IgD-negative memory B cell (primary cell): ENCODE data around the gene SSTR3. TPM values are rescaled to one million over a fixed set of nuclear protein-coding genes. Genes with fewer than 3 reads are reported as not detected.

Experiments
- H3K27ac Mint-ChIP-seq, 3 donors: one replicate each; pipeline ENCODE4 v1.8.0; 2020 to 2022; ENCODE audit warnings: mild to moderate bottlenecking in 3 of 3, mixed read lengths in 3 of 3, moderate library complexity in 1 of 3
- H3K27me3 Mint-ChIP-seq: one replicate; pipeline ENCODE4 v1.8.0; 2021; ENCODE audit warnings: mixed read lengths
- H3K36me3 Mint-ChIP-seq: one replicate; pipeline ENCODE4 v1.8.0; 2020; ENCODE audit warnings: mild to moderate bottlenecking, mixed read lengths
- H3K4me1 Mint-ChIP-seq, 3 donors: one replicate each; pipeline ENCODE4 v1.8.0; 2020 to 2022; ENCODE audit warnings: mixed read lengths in 3 of 3, mild to moderate bottlenecking in 1 of 3
- H3K4me3 Mint-ChIP-seq, 4 donors: one replicate each; pipeline ENCODE4 v1.8.0; 2020 to 2022; ENCODE audit warnings: mild to moderate bottlenecking in 4 of 4, mixed read lengths in 4 of 4, moderate library complexity in 3 of 4
- H3K9me3 Mint-ChIP-seq, 3 donors: one replicate each; pipeline ENCODE4 v1.8.0; 2020 to 2021; ENCODE audit warnings: mixed read lengths in 3 of 3, mild to moderate bottlenecking in 1 of 3
- polyA plus RNA-seq: library from polyadenylated mRNA; unstranded; fragments of 300-500 nt; fragmentation: Illumina TruSeq; gene quantifications from one replicate; pipeline ENCODE4 v1.2.3, GENCODE V29; 2021

SSTR3 gene
- polyA plus RNA-seq, 1 donor from 2014 or later = 0.95 TPM

DNA sequence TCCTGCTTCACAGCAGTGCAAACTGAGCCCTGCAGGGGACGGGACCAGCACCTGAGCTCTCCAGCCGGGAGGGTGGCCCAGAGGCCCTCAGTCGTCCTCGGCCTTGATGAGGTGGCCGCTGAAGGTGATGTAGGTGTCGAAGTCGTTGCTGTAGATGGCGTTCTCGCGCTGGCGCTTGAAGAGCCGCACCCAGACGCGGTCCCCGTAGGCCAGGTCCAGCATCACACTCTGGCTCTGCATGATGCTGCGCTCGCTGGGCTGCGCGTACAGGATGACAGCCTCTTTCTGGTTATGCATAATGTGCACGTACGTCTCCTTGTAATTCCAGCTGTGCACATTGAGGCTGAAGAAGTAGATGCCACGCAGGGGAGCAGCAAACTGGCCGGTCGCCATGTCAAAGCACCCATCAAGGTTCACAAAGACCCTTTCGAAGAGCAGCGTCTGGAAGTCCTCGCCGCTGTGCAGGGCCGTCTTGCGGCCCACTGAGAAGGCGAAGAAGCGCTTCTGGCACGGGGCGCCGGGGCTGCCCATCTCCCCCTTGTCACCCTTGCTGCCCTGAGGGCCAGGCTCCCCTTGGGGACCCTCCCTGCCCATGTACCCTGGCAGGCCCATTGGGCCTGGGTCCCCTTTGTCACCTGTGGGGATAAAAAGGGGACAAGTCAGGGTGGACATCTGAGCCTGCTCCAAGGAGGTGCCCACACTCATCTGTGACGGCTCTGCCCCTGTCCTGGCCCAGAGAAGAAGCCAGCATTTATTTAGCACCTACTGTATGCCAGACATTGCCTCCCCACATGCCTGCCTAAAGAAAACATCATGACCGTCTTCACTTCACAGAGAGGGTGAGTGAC lies 30.0 kb downstream of the SSTR3 start:
- peaks cover 9 to 18% (median 10%) of the 10 kb centered on the region in 3 donors for H3K4me1 Mint-ChIP-seq
- H3K27ac Mint-ChIP-seq = no peak overlapping the region
- peaks cover 1% of the 10 kb centered on the region for H3K27me3 Mint-ChIP-seq

DNA sequence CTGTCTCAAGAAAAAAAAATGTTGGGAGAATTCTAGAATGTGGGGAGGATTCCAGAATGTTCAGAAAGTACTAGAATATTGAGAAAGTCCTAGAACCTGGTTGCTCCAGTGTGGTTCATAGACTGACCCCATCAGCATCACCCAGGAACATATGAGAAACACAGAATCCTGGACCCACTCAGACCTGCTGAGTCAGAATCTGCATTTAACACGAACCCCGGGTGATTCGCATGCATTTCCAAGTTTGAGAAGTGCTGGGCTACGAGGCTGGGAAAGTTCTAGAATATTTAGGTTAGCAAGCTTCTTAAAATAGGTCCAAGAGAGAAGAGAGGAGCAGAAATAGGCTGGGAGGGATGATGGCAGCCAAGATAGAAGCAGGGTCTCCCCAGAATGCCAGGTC lies 30.6 kb downstream of the SSTR3 start:
- peaks cover 10% of the 10 kb centered on the region for H3K36me3 Mint-ChIP-seq

More for the DNA sequence above, 30.0 kb downstream of the SSTR3 start:
- Mint-ChIP-seq H3K9me3 (peaks cover 0 to 1% (median 0%) of the 10 kb centered on the region in 3 donors), H3K36me3 (peaks cover 9% of the 10 kb centered on the region), H3K4me3 (no peak overlapping the region)

DNA sequence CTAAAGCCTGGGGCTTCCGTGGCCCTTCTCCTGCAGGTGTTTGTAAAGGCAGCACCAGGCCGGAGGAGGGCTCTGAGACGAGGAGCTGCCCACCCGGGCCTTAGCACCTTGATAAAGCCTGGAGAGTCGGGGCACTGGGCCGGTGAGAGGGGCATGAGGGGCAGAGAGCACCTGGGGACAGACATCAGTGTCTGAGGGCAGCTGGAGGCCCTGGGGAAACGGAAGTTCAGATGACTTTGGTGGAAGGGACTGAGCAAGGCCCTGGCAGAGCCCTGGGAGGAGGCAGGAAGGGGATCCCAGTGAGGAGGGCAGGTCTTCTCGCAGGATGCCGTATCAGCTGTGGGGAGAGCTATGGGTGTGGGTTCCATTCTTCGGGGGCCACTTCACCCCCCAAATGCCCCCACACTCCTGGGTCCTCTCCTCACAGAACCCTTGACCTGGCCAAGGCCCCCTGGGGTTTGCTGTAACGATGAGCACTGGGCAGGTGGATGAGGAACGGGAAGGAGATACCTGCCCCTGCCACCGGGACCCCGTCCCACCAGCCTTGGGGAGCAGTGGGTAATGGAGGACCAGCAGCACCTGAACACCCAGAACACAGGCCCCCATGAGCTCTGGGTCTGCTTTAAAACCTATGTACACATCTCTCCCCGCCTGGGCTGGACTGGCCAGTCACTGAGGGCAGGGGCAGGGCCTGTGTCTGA lies 31.6 kb downstream of the SSTR3 start:
- peaks cover 0 to 1% (median 0%) of the 10 kb centered on the region in 3 donors for H3K9me3 Mint-ChIP-seq
- peaks cover 7% of the 10 kb centered on the region for H3K27me3 Mint-ChIP-seq
- H3K27ac Mint-ChIP-seq = no peak overlapping the region
- H3K36me3 Mint-ChIP-seq = peaks cover 11% of the 10 kb centered on the region
- no peak overlapping the region for H3K4me3 Mint-ChIP-seq
- peaks cover 11 to 13% (median 12%) of the 10 kb centered on the region in 3 donors for H3K4me1 Mint-ChIP-seq

More for the DNA sequence above, 30.6 kb downstream of the SSTR3 start:
- H3K4me3 Mint-ChIP-seq = no peak overlapping the region
- peak overlapping the region in 1 of 3 donors; percentile 67 for H3K27ac Mint-ChIP-seq
- H3K9me3 Mint-ChIP-seq = peaks cover 0 to 1% (median 0%) of the 10 kb centered on the region in 3 donors
- H3K4me1 Mint-ChIP-seq = peaks cover 9 to 18% (median 13%) of the 10 kb centered on the region in 3 donors
- H3K27me3 Mint-ChIP-seq = peaks cover 1% of the 10 kb centered on the region

DNA sequence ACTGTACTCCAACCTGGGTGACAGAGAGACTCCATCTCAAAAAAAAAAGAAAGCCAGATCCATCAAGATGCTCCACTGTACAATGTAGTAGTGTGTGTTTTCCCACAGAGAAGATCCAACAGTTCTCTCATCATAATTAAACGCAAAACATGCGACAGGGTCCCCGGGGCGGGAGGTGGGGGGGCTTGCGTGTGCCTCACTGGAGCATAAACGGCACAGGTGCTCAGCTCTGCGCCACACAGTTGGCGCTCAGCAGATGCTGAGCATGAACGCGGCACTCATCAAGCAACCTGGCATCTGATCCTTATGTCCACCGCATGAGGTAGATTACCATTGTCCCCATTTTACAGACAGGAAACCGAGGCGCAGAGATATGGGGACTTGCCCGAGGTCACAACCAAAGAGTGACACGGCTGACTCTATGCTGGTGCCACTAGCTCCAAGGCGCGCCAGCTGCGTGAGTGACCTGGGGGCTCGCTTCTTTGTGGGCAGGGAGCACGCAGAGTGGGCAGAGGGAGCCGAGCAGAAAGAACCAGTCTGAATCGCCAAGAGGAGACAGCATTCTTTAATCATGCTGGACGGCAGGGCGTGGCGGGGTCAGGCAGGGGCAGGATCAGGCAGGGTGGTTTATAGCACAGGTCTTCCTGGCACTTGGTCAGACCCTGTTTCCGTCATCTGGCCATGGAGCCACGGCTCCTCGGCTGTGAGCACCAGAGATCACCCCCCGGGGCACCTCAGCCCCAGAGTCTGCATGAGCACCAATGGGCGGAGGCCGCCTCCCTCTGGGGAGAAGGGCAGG lies 32.5 kb downstream of the SSTR3 start:
- Mint-ChIP-seq H3K27ac (no peak overlapping the region), H3K27me3 (peaks cover 9% of the 10 kb centered on the region), H3K4me1 (peaks cover 10 to 13% (median 12%) of the 10 kb centered on the region in 3 donors), H3K9me3 (peaks cover 0 to 1% (median 0%) of the 10 kb centered on the region in 3 donors), H3K4me3 (no peak overlapping the region), H3K36me3 (peaks cover 11% of the 10 kb centered on the region)

DNA sequence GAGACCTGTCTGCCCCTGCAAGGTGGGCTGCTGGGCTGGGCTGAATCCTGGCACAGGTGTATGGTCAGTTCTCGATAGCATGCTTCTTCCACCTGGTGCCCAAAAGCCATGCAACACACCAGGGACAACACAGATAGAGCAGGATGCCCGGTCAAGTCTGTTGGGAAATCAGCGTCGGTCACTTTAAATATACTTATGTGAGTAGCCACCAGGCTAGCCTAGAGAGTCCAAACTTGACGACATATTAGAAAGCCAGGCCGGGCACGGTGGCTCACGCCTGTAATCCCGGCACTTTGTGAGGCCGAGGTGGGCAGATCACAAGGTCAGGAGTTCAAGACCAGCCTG lies 33.2 kb downstream of the SSTR3 start:
- Mint-ChIP-seq H3K36me3 (peaks cover 11% of the 10 kb centered on the region), H3K4me3 (no peak overlapping the region), H3K9me3 (peaks cover 0 to 1% (median 0%) of the 10 kb centered on the region in 3 donors), H3K27me3 (peaks cover 11% of the 10 kb centered on the region), H3K4me1 (peaks cover 10 to 13% (median 10%) of the 10 kb centered on the region in 3 donors), H3K27ac (peak overlapping the region in 1 of 3 donors; percentile 84)

DNA sequence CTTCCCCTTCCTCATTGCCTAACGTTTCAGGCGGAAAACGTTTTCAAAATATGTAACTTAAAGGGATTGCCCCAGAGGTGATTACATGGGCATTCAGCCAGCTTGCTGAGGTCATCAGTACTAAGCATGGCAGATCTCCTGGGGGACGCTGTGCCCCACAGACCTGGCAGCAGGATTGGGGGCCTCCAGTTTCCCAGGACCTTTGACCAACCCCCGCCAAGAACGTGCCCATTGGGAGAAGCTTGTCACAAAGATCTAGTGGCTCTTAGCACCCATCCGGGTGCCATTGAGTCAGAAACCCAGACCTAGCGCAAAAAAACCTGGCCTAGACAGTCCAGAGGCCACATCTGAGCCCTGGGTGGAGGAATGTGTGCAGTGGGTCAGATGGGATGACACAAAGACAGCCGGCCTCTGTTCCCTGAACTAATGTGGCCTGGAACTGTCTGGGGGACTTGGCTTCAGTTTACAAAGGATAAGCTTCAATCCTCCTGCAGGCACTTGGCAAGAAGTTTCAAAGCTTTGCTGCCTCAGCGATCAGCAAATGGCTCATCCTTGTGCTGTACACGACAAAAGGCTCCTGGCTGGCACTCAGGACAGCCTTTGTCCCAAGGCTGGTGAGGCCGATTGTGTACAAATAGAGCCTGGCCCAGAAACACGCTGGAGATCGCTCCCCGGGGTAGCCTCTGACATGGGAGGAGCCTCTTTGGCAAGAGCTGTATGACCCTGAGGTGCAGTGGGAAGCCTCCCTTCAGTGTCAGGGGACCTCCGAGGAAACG lies 33.7 kb downstream of the SSTR3 start:
- peaks cover 11% of the 10 kb centered on the region for H3K27me3 Mint-ChIP-seq
- H3K4me1 Mint-ChIP-seq = peaks cover 9 to 13% (median 10%) of the 10 kb centered on the region in 3 donors
- peaks cover 9% of the 10 kb centered on the region for H3K36me3 Mint-ChIP-seq
- peaks cover 0 to 1% (median 0%) of the 10 kb centered on the region in 3 donors for H3K9me3 Mint-ChIP-seq
- H3K4me3 Mint-ChIP-seq = no peak overlapping the region
- peak overlapping the region in 1 of 3 donors; percentile 84 for H3K27ac Mint-ChIP-seq

DNA sequence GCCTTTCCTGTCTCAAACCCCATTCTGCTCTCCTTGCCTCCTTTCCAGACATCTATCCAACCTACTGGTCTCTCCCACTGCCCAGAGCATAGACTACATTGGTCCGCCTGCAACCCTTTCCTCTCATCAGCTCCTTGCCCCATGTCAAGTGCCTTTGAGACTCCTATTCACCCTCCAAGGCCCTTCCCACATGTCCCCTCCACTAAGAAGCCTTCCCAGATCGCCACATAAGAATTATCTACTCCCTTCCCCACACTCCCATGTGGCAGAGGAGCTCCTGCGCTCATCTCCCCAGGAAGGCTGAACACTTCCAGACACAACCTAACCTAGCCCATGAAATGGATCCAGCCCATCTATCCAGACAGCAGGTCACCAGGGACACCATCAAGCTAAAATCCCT lies 34.5 kb downstream of the SSTR3 start:
- Mint-ChIP-seq H3K27ac (peak overlapping the region in 1 of 3 donors; percentile 65), H3K4me3 (peak overlapping the region in 1 of 4 donors; percentile 16), H3K36me3 (peaks cover 7% of the 10 kb centered on the region), H3K27me3 (peaks cover 11% of the 10 kb centered on the region), H3K4me1 (peaks cover 8 to 13% (median 10%) of the 10 kb centered on the region in 3 donors), H3K9me3 (peaks cover 0 to 1% (median 0%) of the 10 kb centered on the region in 3 donors)

DNA sequence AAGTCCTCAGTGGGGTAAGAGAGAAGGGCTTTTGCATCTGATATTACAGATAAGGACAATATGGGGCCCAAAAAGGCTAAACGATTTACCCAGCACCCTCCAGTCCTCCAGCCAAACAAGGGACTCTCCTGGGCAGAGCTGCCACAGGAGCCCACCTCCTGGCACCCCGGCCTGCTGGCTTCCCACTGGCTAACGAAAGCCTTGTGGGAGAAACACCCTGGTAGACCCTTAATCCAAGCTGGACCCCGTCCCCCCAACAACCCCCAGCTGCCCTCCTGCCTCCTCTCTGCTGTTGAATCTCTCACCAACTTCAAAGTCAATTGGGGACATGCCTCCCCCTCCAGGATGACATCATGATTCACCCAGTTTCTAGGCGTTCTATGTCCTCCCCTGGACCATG lies 35.1 kb downstream of the SSTR3 start:
- Mint-ChIP-seq H3K9me3 (peaks cover 0 to 1% (median 0%) of the 10 kb centered on the region in 3 donors), H3K27ac (peak overlapping the region in 1 of 3 donors; percentile 65), H3K4me1 (peaks cover 8 to 13% (median 10%) of the 10 kb centered on the region in 3 donors), H3K27me3 (peaks cover 11% of the 10 kb centered on the region), H3K36me3 (peaks cover 7% of the 10 kb centered on the region), H3K4me3 (peak overlapping the region in 1 of 4 donors; percentile 16)

DNA sequence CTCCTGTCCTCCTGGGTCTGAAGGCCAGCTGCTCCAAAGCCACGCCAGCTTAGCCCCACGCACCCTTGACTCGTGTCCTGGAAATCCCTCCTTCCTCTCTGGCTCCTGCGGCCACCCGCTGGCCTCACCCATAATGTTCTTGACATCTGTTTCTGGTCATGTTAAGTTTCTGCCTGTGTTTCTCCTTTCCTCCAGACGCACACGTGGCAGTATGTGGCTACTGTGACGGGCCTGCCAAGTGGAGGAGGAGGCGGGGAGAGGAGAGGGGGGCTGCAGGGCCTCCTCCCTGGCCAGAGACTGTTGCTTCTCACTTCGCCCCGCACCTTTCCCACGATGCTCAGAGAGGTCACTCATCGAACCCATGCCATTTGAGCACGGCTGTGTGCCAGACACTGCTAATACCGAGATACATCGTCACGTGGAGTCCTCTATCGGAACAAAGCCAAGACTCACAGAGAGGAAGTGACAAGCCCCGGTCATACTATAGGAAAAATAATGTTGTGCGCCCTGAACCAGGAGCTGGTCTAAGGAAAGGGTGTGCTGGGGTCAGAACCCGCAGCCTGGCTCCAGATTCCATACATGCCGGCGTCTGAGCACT lies 35.7 kb downstream of the SSTR3 start:
- peak overlapping the region; percentile 24 to 94 (median 60) for H3K4me3 Mint-ChIP-seq
- peaks cover 7% of the 10 kb centered on the region for H3K36me3 Mint-ChIP-seq
- H3K9me3 Mint-ChIP-seq = peaks cover 0 to 1% (median 0%) of the 10 kb centered on the region in 3 donors
- peaks cover 8 to 13% (median 10%) of the 10 kb centered on the region in 3 donors for H3K4me1 Mint-ChIP-seq
- H3K27me3 Mint-ChIP-seq = peaks cover 11% of the 10 kb centered on the region
- no peak overlapping the region for H3K27ac Mint-ChIP-seq

DNA sequence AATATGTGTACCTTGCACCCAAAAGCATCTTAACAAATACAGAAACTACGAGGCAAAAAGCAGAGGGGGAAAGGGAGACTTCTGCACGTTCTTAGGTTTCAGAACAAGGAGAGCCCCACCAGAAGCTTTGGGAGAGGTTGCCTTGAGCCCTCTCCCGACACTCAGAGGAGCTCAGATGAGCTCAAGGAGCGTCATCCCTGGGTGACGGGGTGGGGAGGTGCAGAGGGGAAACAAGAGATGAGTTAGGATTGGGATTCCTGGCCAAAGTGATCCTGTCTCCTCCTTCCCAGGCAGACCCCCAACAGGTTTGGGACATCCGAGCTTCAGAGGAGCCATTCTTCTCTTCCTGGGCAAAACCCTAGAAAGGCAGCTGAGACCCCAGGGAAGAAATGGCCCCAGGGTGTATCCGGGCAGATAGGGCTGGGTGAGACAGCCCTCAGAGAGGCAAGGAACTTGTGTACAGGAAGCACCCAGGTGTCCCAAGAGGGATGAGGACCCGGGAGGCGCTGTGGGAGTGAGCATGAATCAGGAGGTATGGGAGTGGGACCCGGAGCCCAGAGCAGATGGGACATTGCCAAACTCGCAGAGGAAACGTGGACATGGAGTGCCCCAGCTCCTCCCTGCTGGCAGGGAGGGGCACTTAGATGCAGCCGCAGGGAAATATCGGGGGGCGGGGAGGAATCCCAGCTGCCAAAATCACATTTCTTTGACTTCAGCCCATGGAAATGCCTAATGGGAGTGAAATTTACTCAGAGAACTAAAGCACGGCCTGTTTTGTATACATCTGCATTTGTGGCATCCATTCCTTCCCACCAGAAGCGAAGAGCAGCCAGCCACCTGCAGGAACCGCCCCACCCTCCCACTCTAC lies 36.6 kb downstream of the SSTR3 start:
- Mint-ChIP-seq H3K27ac (no peak overlapping the region), H3K27me3 (peaks cover 11% of the 10 kb centered on the region), H3K4me3 (peak overlapping the region in 1 of 4 donors; percentile 94), H3K9me3 (peaks cover 0 to 1% (median 0%) of the 10 kb centered on the region in 3 donors), H3K4me1 (peaks cover 8 to 13% (median 10%) of the 10 kb centered on the region in 3 donors), H3K36me3 (peaks cover 6% of the 10 kb centered on the region)

DNA sequence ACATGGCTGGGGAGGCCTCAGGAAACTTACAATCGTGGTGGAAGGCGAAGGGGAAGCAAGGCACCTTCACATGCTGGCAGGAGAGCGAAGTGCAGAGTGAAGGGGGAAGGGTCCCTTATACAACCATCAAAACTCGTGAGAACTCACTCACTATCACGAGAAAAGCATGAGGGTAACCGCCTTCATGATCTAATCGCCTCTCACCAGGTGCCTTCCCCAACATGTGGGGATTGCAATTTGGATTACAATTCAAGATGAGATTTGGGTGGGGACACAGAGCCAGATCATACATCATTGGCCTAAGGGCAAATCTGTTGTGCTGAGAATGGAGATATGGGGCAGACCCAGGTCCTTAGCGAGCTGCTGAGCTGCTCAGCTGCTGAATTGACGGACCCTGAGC lies 37.3 kb downstream of the SSTR3 start:
- H3K27me3 Mint-ChIP-seq = peaks cover 11% of the 10 kb centered on the region
- H3K4me1 Mint-ChIP-seq = peaks cover 8 to 13% (median 10%) of the 10 kb centered on the region in 3 donors
- H3K9me3 Mint-ChIP-seq = peaks cover 0 to 1% (median 0%) of the 10 kb centered on the region in 3 donors
- no peak overlapping the region for H3K4me3 Mint-ChIP-seq
- peak overlapping the region in 1 of 3 donors; percentile 14 for H3K27ac Mint-ChIP-seq
- peaks cover 6% of the 10 kb centered on the region for H3K36me3 Mint-ChIP-seq

DNA sequence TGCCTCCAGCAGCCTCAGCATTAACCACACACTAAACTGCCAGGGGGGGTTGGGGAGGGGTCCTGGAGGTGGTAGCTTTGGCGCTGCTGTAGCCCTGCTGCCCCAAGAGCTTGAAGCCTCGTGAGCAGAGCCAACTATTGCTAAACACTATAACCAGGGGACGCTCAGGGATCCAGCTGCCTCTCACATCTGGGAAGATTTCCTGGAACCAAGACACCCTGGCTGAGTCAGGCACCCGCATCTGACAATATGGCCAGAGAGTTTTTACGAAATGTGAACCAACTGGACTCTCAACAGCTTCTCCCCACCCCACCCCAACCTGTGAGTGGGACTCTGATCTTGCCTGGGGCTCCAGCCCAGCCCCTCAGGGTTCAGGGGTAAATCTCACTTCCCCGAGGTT lies 38.6 kb downstream of the SSTR3 start:
- Mint-ChIP-seq H3K27me3 (peaks cover 11% of the 10 kb centered on the region), H3K4me1 (peaks cover 8 to 13% (median 10%) of the 10 kb centered on the region in 3 donors), H3K27ac (no peak overlapping the region)

More for the DNA sequence above, 38.6 kb downstream of the SSTR3 start:
- H3K9me3 Mint-ChIP-seq = peaks cover 0 to 1% (median 0%) of the 10 kb centered on the region in 3 donors
- peaks cover 6% of the 10 kb centered on the region for H3K36me3 Mint-ChIP-seq
- no peak overlapping the region for H3K4me3 Mint-ChIP-seq
